IMR-90 (cell line): ENCODE measurements around the gene AMN. TPM values are rescaled to one million over a fixed set of nuclear protein-coding genes. Genes with fewer than 3 reads are reported as not detected.
A peak's percentile ranks its signal among the peaks of the same experiment; 100 is the strongest.

Experiments
- ATAC-seq: fragments of 200-7000 bp; cut with Tn5 transposase; 2 replicates; pipeline ENCODE4 v1.9.1; 2020; ENCODE audit warnings: low read depth, mild to moderate bottlenecking, moderate library complexity
- BruUV-seq: library from RNA; stranded (reverse); fragments of 400-500 nt; replicated peaks from 2 replicates; lab custom pipeline; 2021; lab: Mats Ljungman, UMichigan
- CTCF ChIA-PET: fragments of 300-600 bp; formaldehyde crosslinking; extraction: SDS; loops from one replicate; lab custom pipeline; 2021; ENCODE audit warnings: antibody characterized with exemption; lab: Yijun Ruan, JAX
- POLR2A ChIA-PET: fragments of 300-600 bp; sonication (Branson Sonifier 250); formaldehyde crosslinking; loops from one replicate; lab custom pipeline; 2022; ENCODE audit warnings: antibody characterized with exemption; ENCODE audit not compliant: unreplicated experiment; lab: Charles Lee
- DNase-seq: peaks from one replicate; pipeline ENCODE4 v3.0.0; 2013
- H2AFZ ChIP-seq: replicated peaks from 2 replicates; pipeline ENCODE3; 2013; ENCODE audit warnings: low read length, mild to moderate bottlenecking; ENCODE audit not compliant: poor library complexity
- H2AK5ac ChIP-seq: 2 replicates; pipeline ENCODE4 v1.6.1; 2013; ENCODE audit warnings: low read depth, low read length, inconsistent platforms
- H2AK9ac ChIP-seq: replicated peaks from 2 replicates; pipeline ENCODE3; 2013; ENCODE audit warnings: mild to moderate bottlenecking, low read depth, low read length, moderate library complexity; ENCODE audit not compliant: poor library complexity
- H2BK120ac ChIP-seq: 2 replicates; pipeline ENCODE4 v1.6.1; 2013; ENCODE audit warnings: low read depth, low read length, inconsistent platforms
- H2BK15ac ChIP-seq: 3 replicates; pipeline ENCODE4 v1.6.1; 2013; ENCODE audit warnings: low read depth, low read length, inconsistent platforms
- H2BK20ac ChIP-seq: 2 replicates; pipeline ENCODE4 v1.6.1; 2013; ENCODE audit warnings: low read depth, mild to moderate bottlenecking, inconsistent platforms, low read length, moderate library complexity
- H2BK5ac ChIP-seq: 2 replicates; pipeline ENCODE4 v1.6.1; 2013; ENCODE audit warnings: mild to moderate bottlenecking, low read depth, low read length, inconsistent platforms; ENCODE audit not compliant: poor library complexity, severe bottlenecking
- H3K14ac ChIP-seq: replicated peaks from 2 replicates; pipeline ENCODE4 v1.6.1; 2013; ENCODE audit warnings: low read depth, low read length, inconsistent platforms
- H3K18ac ChIP-seq: 2 replicates; pipeline ENCODE4 v1.6.1; 2013; ENCODE audit warnings: low read depth, low read length, control low read depth
- H3K23ac ChIP-seq: 2 replicates; pipeline ENCODE4 v1.6.1; 2013; ENCODE audit warnings: low read depth, low read length, inconsistent platforms
- H3K27ac ChIP-seq: 2 replicates; pipeline ENCODE4 v1.5.1; 2013; ENCODE audit warnings: mild to moderate bottlenecking, control low read depth, low read length; ENCODE audit not compliant: insufficient read depth
- H3K27me3 ChIP-seq: 2 replicates; pipeline ENCODE4 v1.6.1; 2013; ENCODE audit warnings: low read length; ENCODE audit not compliant: control insufficient read depth, insufficient read depth
- H3K36me3 ChIP-seq: 2 replicates; pipeline ENCODE4 v1.6.1; 2013; ENCODE audit warnings: low read length, mixed read lengths; ENCODE audit not compliant: control insufficient read depth, insufficient read depth
- H3K4ac ChIP-seq: 2 replicates; pipeline ENCODE4 v1.6.1; 2013; ENCODE audit warnings: low read depth, low read length, inconsistent platforms
- H3K4me1 ChIP-seq: 2 replicates; pipeline ENCODE4 v1.6.1; 2013; ENCODE audit warnings: low read length, mixed read lengths; ENCODE audit not compliant: control insufficient read depth, insufficient read depth
- H3K4me2 ChIP-seq: 2 replicates; pipeline ENCODE4 v1.6.1; 2013; ENCODE audit warnings: low read depth, mild to moderate bottlenecking, control low read depth, low read length, moderate library complexity
- H3K4me3 ChIP-seq: 2 replicates; pipeline ENCODE4 v1.5.1; 2013; ENCODE audit warnings: low read depth, mild to moderate bottlenecking, control low read depth, low read length, moderate library complexity; ENCODE audit not compliant: insufficient read depth
- H3K56ac ChIP-seq: 2 replicates; pipeline ENCODE4 v1.6.1; 2013; ENCODE audit warnings: low read length, inconsistent platforms; ENCODE audit not compliant: insufficient read depth; ENCODE audit errors: extremely low read depth
- H3K79me1 ChIP-seq, 2 experiments: 2 replicates each; pipeline ENCODE4 v1.6.1; 2013; ENCODE audit warnings: low read length in 2 of 2, inconsistent platforms in 1 of 2, low read depth in 1 of 2
- H3K9ac ChIP-seq: 2 replicates; pipeline ENCODE4 v1.6.1; 2013; ENCODE audit warnings: low read depth, low read length, control low read depth
- H3K9me1 ChIP-seq: 2 replicates; pipeline ENCODE4 v1.6.1; 2013; ENCODE audit warnings: low read length, inconsistent platforms; ENCODE audit not compliant: insufficient read depth
- H3K9me3 ChIP-seq: 2 replicates; pipeline ENCODE4 v1.6.1; 2013; ENCODE audit warnings: low read length; ENCODE audit not compliant: control insufficient read depth, insufficient read depth
- H4K20me1 ChIP-seq: 2 replicates; pipeline ENCODE4 v1.6.1; 2013; ENCODE audit warnings: low read length, inconsistent platforms; ENCODE audit not compliant: insufficient read depth
- H4K5ac ChIP-seq: 2 replicates; pipeline ENCODE4 v1.6.1; 2013; ENCODE audit warnings: mild to moderate bottlenecking, low read depth, low read length, control low read depth
- H4K8ac ChIP-seq, 2 experiments: 2 replicates each; pipeline ENCODE4 v1.6.1; 2013; ENCODE audit warnings: low read depth in 2 of 2, low read length in 2 of 2, control low read depth in 1 of 2, inconsistent platforms in 1 of 2
- H4K91ac ChIP-seq: 2 replicates; pipeline ENCODE4 v1.6.1; 2013; ENCODE audit warnings: low read depth, low read length, inconsistent platforms; ENCODE audit not compliant: insufficient read depth
- BHLHE40 ChIP-seq: fragments of 150-350 bp; IDR thresholded peaks from 2 replicates; pipeline ENCODE4 v1.6.1; 2016; ENCODE audit warnings: mild to moderate bottlenecking, low read depth, low read length
- CEBPB ChIP-seq: IDR thresholded peaks from 2 replicates; pipeline ENCODE4 v1.6.1; 2012; ENCODE audit warnings: low read depth, low read length, improper control_type of control experiment
- ELK1 ChIP-seq: fragments of 150-350 bp; IDR thresholded peaks from 2 replicates; pipeline ENCODE4 v1.6.1; 2016; ENCODE audit warnings: low read depth, mild to moderate bottlenecking, low read length, moderate library complexity, borderline replicate concordance
- FOS ChIP-seq: fragments of 150-350 bp; IDR thresholded peaks from 2 replicates; pipeline ENCODE4 v1.6.1; 2016; ENCODE audit warnings: low read depth, low read length
- MAZ ChIP-seq: IDR thresholded peaks from 2 replicates; pipeline ENCODE4 v1.6.1; 2012; ENCODE audit warnings: low read depth, mild to moderate bottlenecking, low read length, improper control_type of control experiment, moderate library complexity, borderline replicate concordance
- MXI1 ChIP-seq: IDR thresholded peaks from 2 replicates; pipeline ENCODE4 v1.6.1; 2012; ENCODE audit warnings: low read depth, mild to moderate bottlenecking, low read length, moderate library complexity, borderline replicate concordance
- NFE2L2 ChIP-seq: fragments of 150-350 bp; IDR thresholded peaks from 2 replicates; pipeline ENCODE4 v1.6.1; 2016; ENCODE audit warnings: low read depth, mild to moderate bottlenecking, low read length
- POLR2A ChIP-seq: IDR thresholded peaks from 2 replicates; pipeline ENCODE4 v1.6.1; 2012; ENCODE audit warnings: mild to moderate bottlenecking, low read depth, low read length
- RCOR1 ChIP-seq: IDR thresholded peaks from 2 replicates; pipeline ENCODE4 v1.6.1; 2012; ENCODE audit warnings: mild to moderate bottlenecking, low read length, improper control_type of control experiment; ENCODE audit not compliant: insufficient replicate concordance
- RFX5 ChIP-seq: IDR thresholded peaks from 2 replicates; pipeline ENCODE4 v1.8.0; 2012; ENCODE audit warnings: low read depth, mild to moderate bottlenecking, low read length, moderate library complexity
- SMC3 ChIP-seq: fragments of 150-350 bp; IDR thresholded peaks from 2 replicates; pipeline ENCODE4 v1.6.1; 2016; ENCODE audit warnings: low read depth, mild to moderate bottlenecking, antibody characterized with exemption, low read length, moderate library complexity
- USF2 ChIP-seq: fragments of 150-350 bp; IDR thresholded peaks from 2 replicates; pipeline ENCODE4 v1.6.1; 2017; ENCODE audit warnings: mild to moderate bottlenecking, antibody characterized with exemption, low read length, low read depth
- WGBS, 2 experiments: methylation state at CpG; one replicate each; pipeline versions ENCODE4 v1.1.5 to v1.1.7; 2013; ENCODE audit warnings: missing lambda C conversion rate in 2 of 2; ENCODE audit not compliant: insufficient read length in 1 of 2; ENCODE audit errors: extremely low coverage in 2 of 2; 5-methylcytosine and 5-hydroxymethylcytosine counted together
- dilution Hi-C: fragments of 300-500 bp; cut with HindIII; formaldehyde crosslinking; loops from one replicate; pipeline ENCODE4 v1.14.3; 2018; ENCODE audit warnings: low sequenced_read_pairs; ENCODE audit not compliant: unreplicated experiment
- in situ Hi-C: fragments of 300-500 bp; cut with MboI; formaldehyde crosslinking; loops from 3 replicates; pipeline ENCODE4 v1.14.3; 2019; ENCODE audit warnings: low sequenced_read_pairs, inconsistent platforms, mixed read lengths
- intact Hi-C: fragments of 100-400 bp; cut with micrococcal nuclease; formaldehyde crosslinking; loops from 2 replicates; pipeline ENCODE4 v1.10.0; 2022
- polyA plus RNA-seq, 3 experiments: library from polyadenylated mRNA; depleted of rRNA; stranded (reverse); fragments of >200 nt; gene quantifications; 2 replicates each; pipeline ENCODE4 v1.2.3, GENCODE V29; 2012; ENCODE audit warnings: low replicate concordance in 1 of 3
- total RNA-seq: library from RNA; depleted of rRNA; stranded (reverse); fragments of >200 nt; gene quantifications from 2 replicates; pipeline ENCODE4 v1.2.3, GENCODE V29; 2012

AMN gene
- total and polyA plus RNA-seq, 2 of the 4 experiments (the other 2 are of a cell fraction) = under 0.01 to 0.24 TPM

GRCh38 chr14:102891556-102891955 lies 30.9 kb upstream of the AMN start:
- Histone ChIP-seq H3K27me3 (no peaks in the 10 kb centered on the region), H3K9me3 (no peaks in the 10 kb centered on the region), H2AK9ac (no peak overlapping the region), H2BK15ac (no peak overlapping the region), H2BK5ac (no peak overlapping the region), H3K4ac (no peak overlapping the region), H4K91ac (no peak overlapping the region), H3K18ac (no peak overlapping the region), H3K9ac (no peak overlapping the region), H3K56ac (no peak overlapping the region), H4K20me1 (peaks cover 14% of the 10 kb centered on the region; the same call in 1 of the 2 replicates), H4K5ac (no peak overlapping the region), H3K14ac (no peak overlapping the region), H3K4me2 (no peak overlapping the region), H2BK120ac (no peak overlapping the region), H3K36me3 (peaks cover 14% of the 10 kb centered on the region), H2AK5ac (no peak overlapping the region), H3K4me3 (no peak overlapping the region), H3K79me1 (peaks cover 0 to 10% of the 10 kb centered on the region in 2 experiments; a peak in 1 of 4 replicates), H2AFZ (no peak overlapping the region), H3K9me1 (peaks cover 10% of the 10 kb centered on the region), H3K4me1 (peaks cover 4% of the 10 kb centered on the region; the same call in 1 of the 2 replicates), H3K27ac (no peak overlapping the region), H4K8ac (no peak overlapping the region), H3K23ac (no peak overlapping the region), H2BK20ac (no peak overlapping the region)
- intact Hi-C loops (loop anchor here (5.0 kb wide), 1 partner anchor 94 kb away; no protein-coding TSS in a partner anchor), dilution Hi-C loops (no loop called here), in situ Hi-C loops (loop anchor here (10.0 kb wide), 1 partner anchor 107 kb away; no protein-coding TSS in a partner anchor)
- POLR2A ChIA-PET = no interaction called here
- TF ChIP-seq POLR2A = no peak
- TF ChIP-seq ELK1 = no peak
- TF ChIP-seq BHLHE40 = no peak
- no peak for TF ChIP-seq CEBPB
- TF ChIP-seq MAZ = no peak
- TF ChIP-seq MXI1 = peak; percentile 82
- TF ChIP-seq RFX5 = no peak
- 0 out of 2 replicates have a peak, but pooled peaks have one; percentile 4 for TF ChIP-seq FOS
- 0 out of 2 replicates have a peak, but pooled peaks have one; percentile 9 for TF ChIP-seq SMC3
- TF ChIP-seq NFE2L2 = no peak
- TF ChIP-seq RCOR1 = no peak
- no peak for TF ChIP-seq USF2
- CTCF ChIA-PET = no interaction called here
- peak; percentile 82 for DNase-seq
- peak; percentile 25; the same call in 1 of the 2 replicates for ATAC-seq
- no TSS peak for BruUV-seq
- no CpG with 5 or more reads among the region's 4 CpGs for WGBS, 2 experiments
